HepG2 (cell line): ENCODE data around the gene SP5. TPM values are rescaled to one million over a fixed set of nuclear protein-coding genes. Genes with fewer than 3 reads are reported as not detected.

ENCODE experiments used
- AKNA ChIP-seq: sonication (generic); formaldehyde crosslinking; IDR thresholded peaks from 2 replicates; pipeline ENCODE4 v1.4.0; 2020; ENCODE audit warnings: missing genetic modification reagents, borderline replicate concordance
- ARID2 ChIP-seq: sonication (generic); formaldehyde crosslinking; IDR thresholded peaks from 2 replicates; pipeline ENCODE4 v1.8.1; 2022; ENCODE audit warnings: mild to moderate bottlenecking, missing genetic modification reagents, borderline replicate concordance
- CCAR2 ChIP-seq: fragments of 200-400 bp; formaldehyde crosslinking; optimal IDR thresholded peaks from 2 replicates; pipeline ENCODE3; 2018; ENCODE audit warnings: low read depth, mild to moderate bottlenecking, low read length, moderate library complexity
- DRAP1 ChIP-seq: IDR thresholded peaks from 2 replicates; pipeline ENCODE4 v1.6.1; 2016; ENCODE audit warnings: missing genetic modification reagents, missing compliant biosample characterization
- E2F2 ChIP-seq: sonication (generic); formaldehyde crosslinking; IDR thresholded peaks from 2 replicates; pipeline ENCODE4 v1.4.0; 2020; ENCODE audit warnings: missing genetic modification reagents, borderline replicate concordance
- ETS1 ChIP-seq: sonication (generic); formaldehyde crosslinking; IDR thresholded peaks from 2 replicates; pipeline ENCODE4 v1.4.0; 2020; ENCODE audit warnings: missing genetic modification reagents
- GMEB2 ChIP-seq: IDR thresholded peaks from 2 replicates; pipeline ENCODE4 v1.6.1; 2016; ENCODE audit warnings: missing biosample characterization, missing genetic modification reagents, low read depth
- HOXA3 ChIP-seq: sonication (generic); formaldehyde crosslinking; IDR thresholded peaks from 2 replicates; pipeline ENCODE4 v1.5.0; 2020; ENCODE audit warnings: missing genetic modification reagents
- KLF11 ChIP-seq: IDR thresholded peaks from 2 replicates; pipeline ENCODE4 v1.6.1; 2016; ENCODE audit warnings: missing compliant biosample characterization
- MEIS1 ChIP-seq: sonication (generic); formaldehyde crosslinking; IDR thresholded peaks from 2 replicates; pipeline ENCODE4 v1.9.0; 2021; ENCODE audit warnings: mild to moderate bottlenecking, missing genetic modification reagents, moderate library complexity, borderline replicate concordance
- MTF2 ChIP-seq: sonication (generic); formaldehyde crosslinking; IDR thresholded peaks from 2 replicates; pipeline ENCODE4 v1.5.0; 2020; ENCODE audit warnings: missing genetic modification reagents, borderline replicate concordance
- SNAI1 ChIP-seq: sonication (generic); formaldehyde crosslinking; IDR thresholded peaks from 2 replicates; pipeline ENCODE4 v1.5.0; 2020; ENCODE audit warnings: mild to moderate bottlenecking, missing genetic modification reagents, borderline replicate concordance
- ZBTB3 ChIP-seq: sonication (generic); formaldehyde crosslinking; IDR thresholded peaks from 2 replicates; pipeline ENCODE4 v1.4.0; 2020; ENCODE audit warnings: low read depth, mild to moderate bottlenecking, moderate library complexity, missing genetic modification reagents, borderline replicate concordance
- ZFP41 ChIP-seq: sonication (generic); formaldehyde crosslinking; IDR thresholded peaks from 2 replicates; pipeline ENCODE4 v1.4.0; 2020; ENCODE audit warnings: mild to moderate bottlenecking, missing genetic modification reagents, borderline replicate concordance
- ZNF333 ChIP-seq: sonication (generic); formaldehyde crosslinking; IDR thresholded peaks from 2 replicates; pipeline ENCODE4 v1.4.0; 2020; ENCODE audit warnings: mild to moderate bottlenecking, missing genetic modification reagents, borderline replicate concordance
- ZNF337 ChIP-seq: sonication (generic); formaldehyde crosslinking; IDR thresholded peaks from 2 replicates; pipeline ENCODE4 v1.5.1; 2020; ENCODE audit warnings: missing genetic modification reagents, low read depth, mild to moderate bottlenecking, borderline replicate concordance
- ZNF710 ChIP-seq: sonication (generic); formaldehyde crosslinking; IDR thresholded peaks from 2 replicates; pipeline ENCODE4 v1.5.0; 2020; ENCODE audit warnings: mild to moderate bottlenecking, missing genetic modification reagents, borderline replicate concordance
- ZZZ3 ChIP-seq: sonication (generic); formaldehyde crosslinking; IDR thresholded peaks from 2 replicates; pipeline ENCODE4 v1.4.0; 2020; ENCODE audit warnings: missing genetic modification reagents, mild to moderate bottlenecking, borderline replicate concordance
- polyA plus RNA-seq, 8 experiments: library from polyadenylated mRNA; depleted of rRNA in 3 of 8; stranded (reverse) in 7 of 8; unstranded in 1 of 8; fragments of >200 nt; fragmentation: Illumina TruSeq in 4 of 8; extraction: Trizol in 4 of 8; gene quantifications; 2 replicates each; pipeline versions ENCODE4 v1.2.1 to v1.2.3, GENCODE V29; 2011 to 2016; ENCODE audit warnings: low read depth in 4 of 8, missing spikeins in 1 of 8, mixed read lengths in 1 of 8; ENCODE audit not compliant: insufficient read depth in 1 of 8
- total RNA-seq, 5 experiments: library from RNA; depleted of rRNA; stranded (reverse); fragments of >200 nt; fragmentation: Illumina TruSeq; extraction: Trizol; gene quantifications; 2 replicates each; pipeline ENCODE4 v1.2.3, GENCODE V29; 2016; ENCODE audit warnings: low read depth in 1 of 5

The SP5 gene
- total and polyA plus RNA-seq, 2 of the 13 experiments (the other 11 are each of a cell fraction or from before 2014, with no cell fraction given), result 50.8 to 119 TPM

- no peak for TF ChIP-seq ETS1 (CRISPR knock-in tag)
- no peak for TF ChIP-seq GMEB2 (CRISPR knock-in tag)
- no peak for TF ChIP-seq ZNF710 (CRISPR knock-in tag)
- TF ChIP-seq KLF11 (CRISPR knock-in tag), result no peak
- no peak for TF ChIP-seq HOXA3 (CRISPR knock-in tag)
- 0 out of 2 replicates have a peak, but pooled peaks have one; percentile 39 for TF ChIP-seq MEIS1 (CRISPR knock-in tag)
- TF ChIP-seq AKNA (CRISPR knock-in tag), result no peak
- no peak for TF ChIP-seq SNAI1 (CRISPR knock-in tag)
- TF ChIP-seq DRAP1 (CRISPR knock-in tag), result no peak
- TF ChIP-seq ARID2 (CRISPR knock-in tag), result 0 out of 2 replicates have a peak, but pooled peaks have one; percentile 28
- no peak for TF ChIP-seq ZFP41 (CRISPR knock-in tag)
- TF ChIP-seq ZZZ3 (CRISPR knock-in tag), result peak; percentile 53; the same call in 1 of the 2 replicates
- TF ChIP-seq ZNF337, result no peak
- TF ChIP-seq ZBTB3 (CRISPR knock-in tag), result 0 out of 2 replicates have a peak, but pooled peaks have one; percentile 48
- TF ChIP-seq E2F2 (CRISPR knock-in tag), result no peak
- no peak for TF ChIP-seq MTF2 (CRISPR knock-in tag)
- TF ChIP-seq CCAR2, result peak; percentile 16
- no peak for TF ChIP-seq ZNF333 (CRISPR knock-in tag)
Measured at GRCh38 chr2:170710609-170710979, 4.5 kb upstream of the SP5 start (continued).
